ENCODE results near the gene RNU11.
"Not testable (repeated sequence)": the region's sequence is repeated elsewhere in the genome, so short reads cannot be mapped to it uniquely, and the experiment has no call there.

GRCh38 chr1:28653063-28653462 lies 4.7 kb downstream of the RNU11 start:
- not testable (repeated sequence) for TF ChIP-seq CTCF (IDR thresholded peaks at IDR 0.05); POLR2A (IDR thresholded peaks at IDR 0.05); POLR2AphosphoS5 (IDR thresholded peaks at IDR 0.05; ENCODE audit: insufficient read depth in 1 of 2, low read depth in 1 of 2)
